ENCODE data around the gene CMTR1. TPM values are rescaled to one million over a fixed set of nuclear protein-coding genes. Genes with fewer than 3 reads are reported as not detected.

The CMTR1 gene
- 57.3 to 60.1 TPM (median 59.8 TPM) in 3 replicates for total RNA-seq

GRCh38 chr6:37432916-37433656 is at the start of gene CMTR1:
TSS of gene CMTR1 (plus strand) at chr6:37433221. CDS start at chr6:37435630, 2,409 bp downstream.
- no peak for TF ChIP-seq CTCF (IDR thresholded peaks at IDR 0.05; ENCODE audit: unreplicated experiment)
- peak; percentile 84 to 94 for DNase-seq (ENCODE audit: low spot score in 2 of 2, unreplicated experiment in 2 of 2)
- Mint-ChIP-seq H3K4me3 (peak within 1 kb of the TSS; percentile 91), H3K4me1 (peaks cover 21% of the 10 kb centered on the region), H3K9me3 (peaks cover 4% of the 10 kb centered on the region), H3K27me3 (ENCODE audit: low read depth) (peaks cover 9% of the 10 kb centered on the region), H3K27ac (peak within 1 kb of the TSS; percentile 96), H3K36me3 (peaks cover 14% of the 10 kb centered on the region)

GRCh38 chr6:37388578-37388977 is 44.4 kb upstream of the CMTR1 start:
- Mint-ChIP-seq H3K36me3 (peaks cover 9% of the 10 kb centered on the region), H3K27me3 (ENCODE audit: low read depth) (no peaks in the 10 kb centered on the region), H3K9me3 (no peaks in the 10 kb centered on the region), H3K4me3 (no peak overlapping the region), H3K27ac (no peak overlapping the region), H3K4me1 (no peaks in the 10 kb centered on the region)
- DNase-seq (ENCODE audit: low spot score in 2 of 2, unreplicated experiment in 2 of 2), result no peak
- TF ChIP-seq CTCF (IDR thresholded peaks at IDR 0.05; ENCODE audit: unreplicated experiment), result no peak

GRCh38 chr6:37389857-37390256 is 43.2 kb upstream of the CMTR1 start:
- Mint-ChIP-seq H3K27me3 (ENCODE audit: low read depth) (no peaks in the 10 kb centered on the region), H3K36me3 (peaks cover 7% of the 10 kb centered on the region), H3K4me1 (no peaks in the 10 kb centered on the region), H3K9me3 (no peaks in the 10 kb centered on the region), H3K4me3 (no peak overlapping the region), H3K27ac (no peak overlapping the region)
- TF ChIP-seq CTCF (IDR thresholded peaks at IDR 0.05; ENCODE audit: unreplicated experiment), result no peak
- no peak for DNase-seq (ENCODE audit: low spot score in 2 of 2, unreplicated experiment in 2 of 2)

GRCh38 chr6:37391120-37391519 is 41.9 kb upstream of the CMTR1 start:
- Mint-ChIP-seq H3K9me3 (no peaks in the 10 kb centered on the region), H3K36me3 (peaks cover 7% of the 10 kb centered on the region), H3K27me3 (ENCODE audit: low read depth) (no peaks in the 10 kb centered on the region), H3K4me3 (no peak overlapping the region), H3K4me1 (no peaks in the 10 kb centered on the region), H3K27ac (no peak overlapping the region)
- no peak for TF ChIP-seq CTCF (IDR thresholded peaks at IDR 0.05; ENCODE audit: unreplicated experiment)
- no peak for DNase-seq (ENCODE audit: low spot score in 2 of 2, unreplicated experiment in 2 of 2)

- Mint-ChIP-seq H3K27me3 (ENCODE audit: low read depth) (peaks cover under 1% of the 10 kb centered on the region), H3K4me1 (no peaks in the 10 kb centered on the region), H3K4me3 (no peak overlapping the region), H3K27ac (no peak overlapping the region), H3K36me3 (peaks cover 1% of the 10 kb centered on the region), H3K9me3 (no peaks in the 10 kb centered on the region)
- TF ChIP-seq CTCF (IDR thresholded peaks at IDR 0.05; ENCODE audit: unreplicated experiment), result no peak
- DNase-seq (ENCODE audit: low spot score in 2 of 2, unreplicated experiment in 2 of 2), result no peak
These were observed 40.2 kb upstream of the CMTR1 start for GRCh38 chr6:37392821-37393220.

Measured in mesothelial cell of epicardium (in vitro differentiated cells).